IPS-NIHi11 (cell line): ENCODE measurements around the gene STK10.
A peak's percentile ranks its signal among the peaks of the same experiment; 100 is the strongest.

ENCODE experiments used
- DNase-seq: peaks from one replicate; pipeline ENCODE4 v3.0.0; 2012; ENCODE audit warnings: mixed read lengths, low spot score

STK10 gene

DNA sequence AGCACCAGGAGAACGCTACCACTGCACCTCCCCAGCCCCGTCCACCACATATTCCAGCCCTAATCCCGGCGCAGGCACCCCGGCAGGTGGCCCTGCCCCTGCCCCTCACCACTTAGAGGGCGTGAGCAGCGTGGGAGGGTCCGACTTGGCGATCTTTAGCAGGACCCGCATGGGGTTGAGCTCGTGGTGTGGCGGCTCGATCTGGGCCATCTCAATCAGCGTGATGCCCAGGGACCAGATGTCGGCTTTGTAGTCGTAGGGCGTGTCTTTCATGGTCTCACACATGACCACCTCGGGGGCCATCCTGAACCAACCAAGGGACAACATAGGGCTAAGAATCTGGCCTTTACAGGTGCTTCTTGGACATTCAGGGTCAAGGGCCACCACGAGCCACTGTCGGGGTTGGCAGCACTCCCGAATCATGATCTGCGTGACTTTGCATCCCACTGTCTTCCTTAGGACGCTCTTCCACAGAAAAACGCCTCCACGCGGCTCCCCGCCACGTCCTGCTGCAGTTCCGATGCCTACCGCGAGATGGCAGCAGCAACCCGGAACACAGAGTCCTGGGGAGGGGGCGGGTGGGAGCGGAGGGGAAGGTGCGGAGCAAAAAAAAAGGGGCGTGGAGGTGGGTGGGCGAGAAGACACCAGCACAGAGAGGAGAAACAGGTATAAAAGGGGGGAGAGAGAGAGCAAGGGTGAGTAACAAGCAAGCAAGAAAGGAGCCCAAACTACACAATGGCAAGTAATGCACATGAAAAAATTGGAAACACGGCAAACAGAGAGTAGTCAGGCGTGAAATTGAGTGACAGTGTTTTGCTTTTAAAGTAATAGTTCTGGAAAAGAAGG is 81.3 kb downstream of the STK10 start:
- peak; percentile 82 for DNase-seq

DNA sequence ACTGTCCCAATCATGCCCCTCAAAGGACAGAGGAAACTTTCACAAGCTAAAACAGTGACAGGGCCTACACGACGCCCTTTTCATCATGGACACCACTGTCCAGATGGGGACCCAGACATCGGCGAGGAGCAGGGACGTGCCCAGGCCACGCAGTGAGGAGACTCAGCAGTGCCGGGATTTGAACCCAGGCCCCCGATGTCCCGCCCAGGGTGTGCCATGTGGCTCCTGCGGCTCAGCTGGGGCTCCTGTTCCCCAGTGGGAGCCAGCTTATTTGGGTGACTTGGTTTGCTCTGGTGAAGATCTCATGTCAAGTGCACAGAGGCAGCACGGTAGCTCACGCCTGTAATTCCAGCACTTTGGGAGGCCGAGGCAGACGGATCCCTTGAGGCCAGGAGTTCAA is 82.2 kb downstream of the STK10 start:
- no peak for DNase-seq

DNA sequence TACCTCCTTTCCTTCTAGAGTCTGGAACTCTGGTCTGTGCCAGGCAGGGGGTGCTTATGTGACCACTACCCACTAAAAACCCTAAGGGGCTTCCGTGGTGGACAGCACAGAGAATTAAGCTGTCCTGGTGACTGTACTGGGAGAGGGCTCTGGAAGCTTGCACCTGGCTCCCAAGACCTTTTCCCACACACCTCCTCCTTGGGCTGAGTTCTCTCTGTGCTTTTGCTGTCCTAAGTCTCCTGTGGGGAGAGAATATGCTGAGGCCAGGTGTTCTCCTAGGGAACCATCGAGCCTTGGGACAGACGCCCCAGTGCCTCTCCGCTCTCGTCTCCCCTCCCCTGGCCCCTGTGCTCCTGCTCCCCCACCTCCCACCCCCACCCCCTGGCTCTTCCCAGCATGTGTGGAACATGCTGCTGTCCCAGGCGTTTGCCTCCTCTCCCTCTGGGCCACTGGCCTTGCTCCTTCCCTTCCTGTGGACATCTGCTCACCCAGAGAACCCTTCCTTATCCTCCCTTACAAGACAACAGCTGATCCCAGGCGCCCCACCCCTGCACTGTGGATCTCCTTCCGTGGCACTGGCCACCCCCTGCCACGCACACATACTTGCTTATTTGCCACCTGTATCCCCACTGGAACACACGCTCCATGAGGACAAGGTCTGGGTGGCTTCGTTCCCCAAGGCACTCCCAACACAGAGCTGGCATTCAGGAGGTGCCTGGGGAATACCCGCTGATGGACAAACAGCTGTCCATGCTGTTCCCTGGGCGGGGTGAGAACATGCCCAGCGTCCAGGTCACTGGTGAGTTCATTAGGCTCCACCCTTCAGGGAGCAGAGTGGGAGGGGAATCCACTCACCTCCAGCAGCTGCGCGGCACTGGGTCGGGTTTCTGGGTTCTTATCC is 83.0 kb downstream of the STK10 start:
- DNase-seq: no peak

DNA sequence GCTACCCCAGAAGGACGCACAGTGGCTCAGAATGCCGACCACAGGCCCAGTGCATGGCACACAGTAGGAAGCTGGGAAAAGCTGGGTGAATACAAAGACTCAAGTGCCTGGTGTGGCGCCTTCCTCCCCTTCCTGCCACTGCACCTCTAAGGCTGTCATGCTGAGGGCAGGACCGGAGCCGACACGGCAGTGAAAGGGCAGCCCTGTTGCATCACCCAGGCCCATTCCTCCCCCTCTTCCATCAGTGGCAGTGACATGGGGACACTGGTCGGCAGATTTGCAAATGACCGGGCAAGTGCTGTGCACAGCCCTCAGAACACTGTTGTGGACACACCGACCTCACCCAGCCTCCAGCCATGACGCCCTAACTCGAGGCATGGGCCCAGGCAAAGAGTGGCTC is 84.0 kb downstream of the STK10 start:
- DNase-seq: no peak

DNA sequence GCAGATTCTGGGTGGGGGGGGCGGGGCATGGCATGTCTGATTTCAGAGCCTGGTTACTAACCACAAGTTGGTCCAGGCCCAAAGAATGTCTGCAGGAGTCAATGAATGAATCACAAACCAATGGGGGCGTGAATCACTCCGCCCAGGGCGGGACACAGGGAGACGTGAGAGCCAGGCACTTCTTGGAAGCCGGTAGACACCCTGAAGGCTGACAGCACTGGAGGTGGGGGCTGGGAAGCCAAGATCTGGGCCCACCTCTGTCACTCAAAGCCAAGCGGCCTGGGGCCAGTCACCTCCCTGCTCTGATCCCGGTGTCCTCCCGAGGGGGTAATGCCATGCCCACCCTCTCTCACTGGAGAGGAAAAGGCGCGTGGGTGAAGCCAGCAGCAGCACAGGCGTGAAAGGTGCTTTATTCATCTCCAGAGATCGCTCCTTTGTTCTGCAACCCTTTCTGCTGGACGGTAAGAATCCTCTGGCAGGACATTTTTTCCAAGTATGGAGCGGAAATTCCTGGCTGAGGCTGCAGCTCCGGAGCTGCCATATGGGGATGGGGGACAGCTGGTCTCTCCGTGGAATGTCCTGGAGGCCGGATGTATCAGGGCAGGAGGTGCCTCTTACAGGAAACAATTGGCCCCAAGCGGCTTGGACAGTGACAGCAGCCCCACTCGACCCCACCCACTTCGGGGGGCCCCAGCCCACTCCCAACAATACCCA is 85.0 kb downstream of the STK10 start:
- peak; percentile 65 for DNase-seq

DNA sequence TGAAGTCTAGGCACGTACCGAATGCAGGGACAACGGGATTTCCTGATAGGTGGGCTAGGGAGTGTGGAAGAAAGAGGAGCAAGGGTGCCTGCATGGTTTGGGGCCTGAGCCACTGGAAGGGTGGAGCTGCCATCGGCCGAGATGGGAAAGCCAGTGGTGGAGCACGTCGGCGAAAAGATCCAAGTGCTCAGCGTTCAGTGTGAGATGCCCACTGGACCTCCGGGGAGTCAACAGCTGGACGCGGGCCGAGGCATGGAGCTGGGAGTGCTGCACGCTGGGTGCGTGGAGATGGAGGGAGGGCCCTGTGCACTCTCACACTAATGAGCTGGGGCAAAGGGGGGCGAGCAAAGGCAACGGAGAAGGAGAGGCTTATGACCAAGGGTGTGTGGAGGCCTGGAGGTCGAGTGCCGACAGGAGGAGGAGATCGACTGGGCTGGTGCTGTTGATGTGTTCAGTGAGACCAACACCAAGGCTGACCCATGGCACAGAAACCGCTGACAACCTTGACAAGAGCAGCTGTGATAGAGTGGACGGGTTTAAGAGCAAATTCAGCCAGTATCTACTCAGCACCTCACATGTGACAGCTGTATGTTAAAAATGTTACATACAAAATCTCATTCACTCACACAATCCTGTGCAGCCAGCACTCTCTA is 85.7 kb downstream of the STK10 start:
- DNase-seq: no peak

DNA sequence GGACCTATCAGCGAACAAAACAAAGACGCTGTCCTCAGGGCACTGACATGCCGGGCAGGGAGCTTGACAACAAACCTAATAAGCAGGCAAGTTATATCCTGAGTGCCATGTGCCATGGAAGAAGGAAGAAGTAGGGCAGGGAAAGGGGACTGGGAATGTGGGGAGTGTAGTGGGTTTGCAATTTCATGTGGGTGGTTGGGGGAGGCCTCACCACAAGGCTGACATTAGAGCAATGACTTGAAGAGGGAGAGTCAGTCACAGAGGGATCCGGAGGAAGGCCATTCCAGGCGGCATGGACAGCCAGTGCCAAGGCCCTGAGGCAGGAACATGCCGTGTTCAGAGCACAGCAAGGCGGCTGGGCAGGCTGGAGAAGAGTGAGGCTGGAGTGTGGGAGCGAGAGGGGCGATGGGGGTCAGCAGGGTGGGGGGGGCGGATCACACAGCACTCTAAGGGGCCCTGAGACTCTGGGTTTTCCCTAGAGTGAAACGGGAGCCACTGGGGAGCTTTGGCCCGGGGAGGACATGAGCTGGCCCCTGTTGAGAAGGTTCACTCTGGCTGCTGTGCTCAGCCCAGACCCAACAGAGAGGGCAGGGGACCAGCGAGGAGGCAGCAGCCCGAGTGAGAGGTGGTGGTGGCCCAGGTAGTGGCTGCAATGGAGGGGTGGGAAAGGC is 86.3 kb downstream of the STK10 start:
- DNase-seq: no peak

DNA sequence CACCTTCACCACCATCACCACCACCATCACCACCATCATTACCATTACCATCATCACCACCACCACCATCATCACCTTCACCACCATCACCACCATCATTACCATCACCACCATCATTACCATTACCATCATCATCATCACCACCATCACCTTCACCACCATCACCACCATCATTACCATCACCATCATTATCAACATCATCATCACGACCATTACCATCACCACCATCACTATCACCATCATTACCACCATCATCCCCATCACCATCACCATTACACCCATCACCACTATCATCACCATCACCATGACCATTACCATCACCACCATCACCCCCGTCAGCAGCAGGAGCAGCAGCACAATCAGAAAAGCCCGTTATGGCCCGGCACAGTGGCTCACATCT is 89.1 kb downstream of the STK10 start:
- no peak for DNase-seq

DNA sequence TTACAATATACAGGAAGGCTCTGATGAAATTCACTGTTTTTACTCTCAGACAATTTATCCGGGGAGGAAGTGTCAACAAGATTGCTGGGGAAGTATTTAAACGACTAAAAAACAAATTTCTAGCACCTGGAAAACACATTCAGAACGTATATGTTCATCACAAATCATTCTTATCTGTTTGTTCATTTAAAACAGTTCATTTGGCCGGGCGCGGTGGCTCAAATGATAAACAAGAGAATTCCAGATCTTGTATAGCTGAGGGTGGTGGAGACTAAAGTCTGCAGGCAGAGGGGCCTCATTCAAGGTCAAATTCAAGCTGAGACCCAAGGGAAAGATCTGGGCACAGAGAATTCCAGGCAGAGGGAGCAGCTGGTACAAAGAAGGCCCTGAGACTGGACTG is 90.0 kb downstream of the STK10 start:
- DNase-seq: no peak

DNA sequence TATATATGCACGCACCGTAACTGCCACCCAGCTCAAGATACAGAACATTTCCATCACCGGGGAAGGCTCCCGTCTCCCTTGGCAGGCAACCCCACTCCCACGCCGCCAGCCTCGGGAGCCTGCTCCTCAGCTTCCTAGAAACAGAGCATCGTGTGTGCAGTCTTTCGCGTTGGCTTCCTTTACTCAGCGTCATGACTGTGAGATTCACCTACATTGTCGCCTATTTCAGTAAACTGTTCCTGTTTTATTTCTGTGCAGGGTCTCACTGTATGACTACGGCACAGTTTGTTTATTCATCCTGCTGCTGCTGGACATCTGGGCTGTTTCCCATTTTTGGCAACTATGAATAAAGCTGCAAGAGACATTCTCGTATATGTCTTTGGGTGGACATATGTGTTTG is 90.7 kb downstream of the STK10 start:
- no peak for DNase-seq

DNA sequence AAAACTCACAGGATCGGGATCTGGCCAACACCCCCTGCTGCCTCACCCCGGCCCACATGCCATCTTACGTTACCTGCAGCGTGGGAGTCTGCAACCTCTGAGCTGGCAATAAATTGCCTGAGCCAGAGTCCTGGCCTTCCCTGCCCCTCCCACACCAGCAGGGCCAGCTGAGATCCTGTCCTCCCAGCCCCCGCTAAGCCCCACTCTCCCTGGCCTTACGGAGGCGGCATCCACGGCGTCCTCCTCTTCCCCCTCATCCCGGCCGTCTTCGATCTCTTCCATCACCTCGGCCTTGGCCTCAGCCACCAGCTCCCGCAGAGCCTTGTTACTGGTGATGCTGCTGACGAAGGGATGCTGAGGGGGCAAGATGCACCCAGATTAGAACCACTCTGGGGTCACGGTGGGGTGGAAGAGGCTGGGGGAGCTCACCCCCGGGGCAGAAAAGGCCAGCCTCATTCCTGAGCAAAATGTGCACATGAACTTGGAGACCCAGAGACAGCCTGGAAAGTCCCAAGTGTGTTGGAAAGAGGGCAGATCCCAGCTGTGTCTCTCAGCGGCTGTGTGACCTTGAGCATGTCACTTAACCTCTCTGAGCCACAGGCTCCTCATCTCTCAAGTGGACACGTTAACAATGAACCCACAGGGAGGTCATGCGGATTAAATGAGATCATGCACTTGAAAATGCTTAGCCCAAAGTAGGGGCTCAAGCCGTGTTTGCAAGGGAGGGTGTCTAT is 91.7 kb downstream of the STK10 start:
- DNase-seq: peak; percentile 35

DNA sequence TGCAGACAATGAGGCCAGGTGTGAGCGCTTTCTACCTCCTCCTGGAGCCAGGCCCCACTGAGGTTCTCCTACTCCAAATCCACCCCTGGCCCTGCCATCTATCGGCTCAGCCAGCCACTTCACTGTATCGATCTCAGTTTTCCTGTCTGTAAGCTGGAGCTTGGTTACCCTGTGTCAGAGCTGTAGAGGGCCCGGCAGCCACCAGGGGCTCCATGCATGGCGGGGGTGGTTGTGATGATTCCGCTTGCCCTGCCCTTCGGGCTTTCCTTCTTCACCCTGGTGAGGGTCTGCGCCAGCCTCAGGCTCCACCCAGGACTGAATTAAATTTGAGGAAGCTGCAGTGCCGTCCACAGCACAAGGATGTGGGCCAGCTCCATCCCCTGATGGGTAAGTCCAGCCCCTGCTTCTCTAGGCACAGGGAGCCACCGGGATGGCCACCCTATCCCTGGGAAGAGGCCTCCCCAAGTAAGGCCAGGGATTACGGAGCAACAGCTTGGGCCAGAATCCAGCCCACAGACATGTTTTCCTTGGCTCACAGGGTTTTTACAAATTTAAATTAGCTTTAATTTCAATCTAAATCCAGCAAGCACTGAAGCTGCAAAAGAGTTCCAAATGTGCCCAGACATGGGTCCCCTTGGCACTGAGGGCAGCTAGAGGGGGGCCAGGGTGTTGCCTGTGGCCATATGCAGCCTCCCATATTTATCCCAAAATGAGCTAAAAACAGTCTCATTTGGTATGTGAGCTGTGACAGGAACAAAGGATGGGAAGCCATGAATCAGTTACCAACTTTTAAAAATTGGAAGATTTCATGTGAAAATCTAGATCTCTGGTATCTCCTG is 92.4 kb downstream of the STK10 start:
- peak; percentile 64 for DNase-seq

DNA sequence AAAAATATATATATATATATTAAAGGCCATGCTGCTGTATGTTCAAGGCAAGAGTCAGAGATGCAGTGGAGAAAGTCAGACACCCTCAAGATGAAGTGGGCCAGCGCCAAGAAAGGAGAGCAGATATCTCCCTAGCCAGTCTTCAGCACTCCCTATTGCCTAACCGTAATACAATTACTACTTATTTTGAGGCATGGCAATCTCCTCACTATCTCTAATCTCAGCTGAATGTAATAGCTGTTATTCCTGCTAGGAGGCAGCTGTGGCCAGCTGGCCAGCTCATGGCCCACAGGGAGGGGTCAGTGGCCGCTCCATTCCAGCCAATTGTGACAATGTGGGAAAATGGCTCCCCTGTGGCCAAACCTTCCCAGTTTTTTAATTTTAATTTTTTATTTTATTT is 94.1 kb downstream of the STK10 start:
- DNase-seq: no peak

DNA sequence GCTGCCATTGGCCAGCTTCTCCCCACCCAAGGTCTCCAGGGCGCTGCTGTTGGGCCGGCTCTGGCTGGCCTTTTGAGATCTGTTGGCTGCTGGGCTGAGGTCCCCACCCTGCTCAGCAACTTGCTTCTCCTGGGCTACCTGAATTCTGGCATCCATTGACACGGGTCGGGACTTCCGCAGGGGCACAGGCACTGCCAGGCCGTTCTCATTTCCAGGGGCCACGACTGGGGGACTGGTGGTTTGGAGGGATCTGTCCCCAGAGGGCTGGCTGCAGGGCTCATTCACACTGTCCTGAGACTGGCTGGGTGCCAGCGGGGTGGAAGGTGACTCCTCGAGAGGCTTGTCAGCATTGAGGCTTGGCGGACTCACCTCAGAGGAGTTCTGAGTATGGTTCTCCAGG is 94.5 kb downstream of the STK10 start:
- no peak for DNase-seq

DNA sequence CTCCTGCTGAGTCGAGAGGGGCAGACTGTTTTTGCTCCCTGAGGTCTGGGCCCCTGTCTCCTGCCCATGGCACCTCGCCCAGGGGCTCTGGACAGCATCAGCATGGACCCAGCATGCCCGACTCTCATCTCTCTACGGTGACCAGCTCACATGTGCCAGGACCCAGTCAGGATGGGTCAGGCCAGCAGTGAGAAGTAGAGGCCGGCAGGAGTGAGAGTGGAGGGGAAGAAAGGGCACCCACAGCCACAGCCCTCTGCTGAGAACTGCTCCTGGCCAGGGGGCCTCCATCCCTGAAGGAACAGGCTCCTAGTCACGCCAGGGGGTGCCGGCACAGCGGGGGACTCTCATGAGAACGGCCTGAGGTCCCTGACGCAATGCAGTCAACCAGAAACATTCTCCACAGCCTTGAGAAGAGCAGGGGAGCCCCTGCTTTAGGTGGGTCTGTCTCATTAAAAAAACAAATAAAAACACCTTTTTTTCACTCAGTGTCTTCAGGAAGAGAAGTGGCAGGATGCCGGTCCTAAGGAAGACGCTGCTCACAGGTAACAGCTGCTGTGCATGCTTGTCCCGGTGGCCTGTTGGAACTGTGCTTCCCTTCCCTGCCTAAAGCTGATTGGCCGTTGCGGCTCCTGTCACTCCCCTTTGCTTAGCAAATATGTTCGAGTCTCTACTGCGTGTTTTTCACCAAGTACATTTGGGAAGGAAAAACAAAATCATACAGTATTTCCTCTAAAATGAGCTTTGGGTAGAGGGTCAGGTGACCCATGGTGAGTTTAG is 95.9 kb downstream of the STK10 start:
- DNase-seq: no peak

DNA sequence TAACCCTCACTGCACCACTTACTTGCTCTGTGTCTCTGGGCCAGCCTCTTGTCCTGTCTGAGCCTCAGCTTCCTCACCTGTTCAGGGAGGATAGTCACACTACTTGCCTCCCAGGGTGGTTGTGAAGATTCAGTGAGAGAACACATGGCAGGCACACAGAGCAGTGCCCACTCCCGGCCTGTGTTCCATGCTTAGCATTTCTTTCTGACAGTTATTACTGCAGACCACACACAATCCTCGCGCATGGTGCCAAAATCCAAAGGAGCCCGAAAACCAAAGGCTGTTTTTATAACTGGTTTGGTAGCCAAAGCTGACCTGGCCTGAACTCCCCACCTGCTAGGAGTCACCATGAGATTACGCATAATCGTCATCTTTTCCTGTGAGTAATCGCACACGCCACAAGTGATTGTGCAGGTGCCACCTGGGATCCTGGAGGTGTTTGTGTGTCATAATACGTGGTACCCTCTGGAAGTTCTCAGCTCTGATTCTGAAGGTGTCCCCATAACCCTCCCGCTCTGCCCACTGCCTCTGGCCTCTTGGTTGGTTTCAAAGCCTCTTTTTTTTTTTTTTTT is 97.0 kb downstream of the STK10 start:
- DNase-seq: no peak

DNA sequence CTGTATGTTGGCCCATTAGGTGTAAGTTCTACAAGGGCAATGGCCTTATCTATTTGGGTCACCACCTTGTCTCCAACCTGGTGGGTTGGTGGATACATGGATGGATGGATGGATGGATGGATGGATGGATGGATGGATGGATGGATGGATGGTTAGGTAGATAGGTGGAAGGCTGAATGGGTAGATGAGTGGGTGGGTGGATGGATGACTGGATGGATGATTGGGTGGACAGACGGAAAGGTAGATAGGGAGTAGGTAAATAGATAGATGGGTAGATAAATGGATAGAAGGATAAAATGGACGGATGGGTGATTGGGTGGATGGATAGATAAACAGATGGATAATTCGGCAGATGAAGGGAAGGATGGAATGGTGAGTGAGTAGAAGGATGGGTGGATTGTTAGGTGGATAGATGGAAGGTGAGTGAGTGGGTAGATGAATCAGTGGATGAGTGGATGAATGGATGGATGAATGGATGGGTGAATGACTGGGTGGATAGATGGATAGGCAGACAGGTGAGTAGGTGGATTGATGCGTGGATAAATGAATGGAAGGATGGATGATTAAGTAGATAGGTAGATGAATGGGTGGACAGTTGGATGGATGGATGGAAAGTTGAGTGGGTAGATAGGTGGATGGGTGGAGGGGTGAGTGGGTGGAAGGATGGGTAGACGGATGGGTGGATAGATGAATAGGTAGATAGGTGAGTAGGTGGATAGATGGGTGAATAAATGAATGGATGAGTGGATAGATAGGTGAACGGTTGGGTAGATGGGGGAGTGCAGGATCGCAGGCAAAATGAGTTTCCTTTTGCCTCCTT is 98.5 kb downstream of the STK10 start:
- DNase-seq: no peak

DNA sequence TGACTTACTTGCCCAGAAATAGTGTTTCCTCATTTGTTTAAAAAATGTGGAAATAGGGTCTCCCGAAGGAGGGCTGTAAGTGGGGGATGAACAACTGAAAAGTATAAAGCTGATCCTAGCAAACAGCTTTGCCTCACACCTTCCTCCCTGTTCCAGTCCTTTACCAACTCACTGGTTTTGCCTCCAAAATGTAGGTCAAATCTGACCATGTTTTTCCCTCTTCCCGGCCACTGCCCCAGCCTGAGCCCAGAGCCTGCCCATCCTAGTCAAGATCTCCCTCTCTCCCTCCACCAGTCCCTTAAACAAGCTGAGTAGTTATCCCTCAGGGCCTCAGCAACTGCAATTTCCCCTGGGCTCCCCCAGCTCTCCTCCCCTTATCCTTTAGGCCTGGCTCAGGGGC is 99.2 kb downstream of the STK10 start:
- DNase-seq: no peak
